Measurements from ENCODE around the gene DDX23. TPM values are rescaled to one million over a fixed set of nuclear protein-coding genes. Genes with fewer than 3 reads are reported as not detected.

Gene DDX23
- total and polyA plus RNA-seq, 4 donors = 36.6 to 86.7 (median 61.7) TPM

- no peak overlapping the region for H3K4me3 ChIP-seq
- peaks cover 0 to 16% (median 0%) of the 10 kb centered on the region in 4 donors for H3K36me3 ChIP-seq (ENCODE audit: control insufficient read depth in 4 of 4, insufficient read depth in 4 of 4, low read length in 4 of 4)
- WGBS, 2 donors = 95 to 99% methylated on average over 5 of the region's 5 CpGs
- H3K9me3 ChIP-seq (ENCODE audit: control insufficient read depth in 4 of 4, insufficient read depth in 3 of 4, low read length in 3 of 4) = no peaks in the 10 kb centered on the region
- no peak for TF ChIP-seq CTCF (IDR thresholded peaks at IDR 0.05; ENCODE audit: control extremely low read depth, extremely low read depth)
- H3K27ac ChIP-seq (ENCODE audit: low read depth in 1 of 2, low read length in 1 of 2) = no peak overlapping the region
- ATAC-seq (ENCODE audit: insufficient read depth, low FRiP score) (no peak), DNase-seq (no peak)
- peaks cover 0 to 12% (median 0%) of the 10 kb centered on the region in 5 donors for H3K4me1 ChIP-seq (ENCODE audit: control insufficient read depth in 5 of 5, insufficient read depth in 5 of 5, low read length in 5 of 5)
- H3K27me3 ChIP-seq (ENCODE audit: control insufficient read depth in 3 of 3, insufficient read depth in 3 of 3, low read length in 2 of 3) = peaks cover 0 to 10% (median 2%) of the 10 kb centered on the region in 3 donors
- H3K9ac ChIP-seq (ENCODE audit: insufficient read depth in 1 of 2, low read length in 2 of 2) = no peak overlapping the region
These were observed 7.6 kb upstream of the DDX23 start for GRCh38 chr12:48859607-48860006.

GRCh38 chr12:48858043-48858442 is 6.1 kb upstream of the DDX23 start:
- no peak overlapping the region for H3K27ac ChIP-seq (ENCODE audit: low read depth in 1 of 2, low read length in 1 of 2)
- DNase-seq (no peak), ATAC-seq (ENCODE audit: insufficient read depth, low FRiP score) (no peak)
- 84 to 93% methylated on average over 8 of the region's 8 CpGs for WGBS, 2 donors
- H3K9me3 ChIP-seq (ENCODE audit: control insufficient read depth in 4 of 4, insufficient read depth in 3 of 4, low read length in 3 of 4) = no peaks in the 10 kb centered on the region
- no peak overlapping the region for H3K4me3 ChIP-seq
- H3K27me3 ChIP-seq (ENCODE audit: control insufficient read depth in 3 of 3, insufficient read depth in 3 of 3, low read length in 2 of 3) = peaks cover 0 to 2% (median 0%) of the 10 kb centered on the region in 3 donors
- no peak for TF ChIP-seq CTCF (IDR thresholded peaks at IDR 0.05; ENCODE audit: control extremely low read depth, extremely low read depth)
- no peak overlapping the region for H3K9ac ChIP-seq (ENCODE audit: insufficient read depth in 1 of 2, low read length in 2 of 2)
- H3K4me1 ChIP-seq (ENCODE audit: control insufficient read depth in 5 of 5, insufficient read depth in 5 of 5, low read length in 5 of 5) = peaks cover 0 to 7% (median 2%) of the 10 kb centered on the region in 5 donors
- H3K36me3 ChIP-seq (ENCODE audit: control insufficient read depth in 4 of 4, insufficient read depth in 4 of 4, low read length in 4 of 4) = peaks cover 0 to 16% (median 0%) of the 10 kb centered on the region in 4 donors

- no peak for DNase-seq
- H3K4me1 ChIP-seq (ENCODE audit: control insufficient read depth in 5 of 5, insufficient read depth in 5 of 5, low read length in 5 of 5) = peaks cover 2 to 7% (median 5%) of the 10 kb centered on the region in 5 donors
- no peaks in the 10 kb centered on the region for H3K9me3 ChIP-seq (ENCODE audit: control insufficient read depth in 4 of 4, insufficient read depth in 3 of 4, low read length in 3 of 4)
- TF ChIP-seq CTCF (IDR thresholded peaks at IDR 0.05; ENCODE audit: control extremely low read depth, extremely low read depth) = no peak
- peaks cover 0 to 16% (median 0%) of the 10 kb centered on the region in 4 donors for H3K36me3 ChIP-seq (ENCODE audit: control insufficient read depth in 4 of 4, insufficient read depth in 4 of 4, low read length in 4 of 4)
- no peaks in the 10 kb centered on the region for H3K27me3 ChIP-seq (ENCODE audit: control insufficient read depth in 3 of 3, insufficient read depth in 3 of 3, low read length in 2 of 3)
- H3K9ac ChIP-seq (ENCODE audit: insufficient read depth in 1 of 2, low read length in 2 of 2) = no peak overlapping the region
- no peak overlapping the region for H3K27ac ChIP-seq (ENCODE audit: low read depth in 1 of 2, low read length in 1 of 2)
- no peak overlapping the region for H3K4me3 ChIP-seq
- WGBS, 2 donors = 86 to 90% methylated on average over 13 of the region's 13 CpGs
- ATAC-seq (ENCODE audit: insufficient read depth, low FRiP score) = no peak
These were observed 5.5 kb upstream of the DDX23 start for GRCh38 chr12:48857278-48857994.
